Activated naive CD8-positive, alpha-beta T cell (primary cell): ENCODE data around the gene GMDS.

ENCODE experiments used
- H3K27ac Mint-ChIP-seq: one replicate; pipeline ENCODE4 v1.8.0; 2021; ENCODE audit warnings: mixed read lengths
- H3K27me3 Mint-ChIP-seq: one replicate; pipeline ENCODE4 v1.8.0; 2021; ENCODE audit warnings: mixed read lengths
- H3K36me3 Mint-ChIP-seq: one replicate; pipeline ENCODE4 v1.8.0; 2021; ENCODE audit warnings: mixed read lengths
- H3K4me1 Mint-ChIP-seq: one replicate; pipeline ENCODE4 v1.8.0; 2021; ENCODE audit warnings: low read depth, mixed read lengths
- H3K4me3 Mint-ChIP-seq: one replicate; pipeline ENCODE4 v1.8.0; 2021; ENCODE audit warnings: mild to moderate bottlenecking, mixed read lengths
- H3K9me3 Mint-ChIP-seq: one replicate; pipeline ENCODE4 v1.8.0; 2021; ENCODE audit warnings: low read depth, mixed read lengths

The GMDS gene

GRCh38 chr6:2103765-2104523, 141.5 kb downstream of the GMDS start:
- peaks cover 4% of the 10 kb centered on the region for H3K4me1 Mint-ChIP-seq
- H3K36me3 Mint-ChIP-seq = peaks cover 11% of the 10 kb centered on the region
- no peak overlapping the region for H3K4me3 Mint-ChIP-seq
- H3K27me3 Mint-ChIP-seq = no peaks in the 10 kb centered on the region
- H3K27ac Mint-ChIP-seq = no peak overlapping the region
- H3K9me3 Mint-ChIP-seq = no peaks in the 10 kb centered on the region

GRCh38 chr6:2102966-2103365, 142.4 kb downstream of the GMDS start:
- peaks cover 2% of the 10 kb centered on the region for H3K4me1 Mint-ChIP-seq
- no peak overlapping the region for H3K4me3 Mint-ChIP-seq
- peaks cover 5% of the 10 kb centered on the region for H3K36me3 Mint-ChIP-seq
- no peak overlapping the region for H3K27ac Mint-ChIP-seq
- H3K9me3 Mint-ChIP-seq = no peaks in the 10 kb centered on the region
- no peaks in the 10 kb centered on the region for H3K27me3 Mint-ChIP-seq

- no peaks in the 10 kb centered on the region for H3K27me3 Mint-ChIP-seq
- no peak overlapping the region for H3K4me3 Mint-ChIP-seq
- no peaks in the 10 kb centered on the region for H3K9me3 Mint-ChIP-seq
- H3K4me1 Mint-ChIP-seq = no peaks in the 10 kb centered on the region
- no peak overlapping the region for H3K27ac Mint-ChIP-seq
- H3K36me3 Mint-ChIP-seq = peaks cover 5% of the 10 kb centered on the region
Measured at GRCh38 chr6:2102316-2102883, 143.0 kb downstream of the GMDS start.

GRCh38 chr6:2101213-2101612, 144.2 kb downstream of the GMDS start:
- Mint-ChIP-seq H3K27ac (no peak overlapping the region), H3K27me3 (no peaks in the 10 kb centered on the region), H3K9me3 (no peaks in the 10 kb centered on the region), H3K36me3 (peaks cover 5% of the 10 kb centered on the region), H3K4me3 (no peak overlapping the region), H3K4me1 (no peaks in the 10 kb centered on the region)

- Mint-ChIP-seq H3K4me1 (no peaks in the 10 kb centered on the region), H3K4me3 (no peak overlapping the region), H3K27me3 (no peaks in the 10 kb centered on the region), H3K9me3 (no peaks in the 10 kb centered on the region), H3K27ac (no peak overlapping the region), H3K36me3 (peaks cover 8% of the 10 kb centered on the region)
Measured at GRCh38 chr6:2099870-2100269, 145.5 kb downstream of the GMDS start.

- Mint-ChIP-seq H3K4me3 (no peak overlapping the region), H3K4me1 (no peaks in the 10 kb centered on the region), H3K27ac (no peak overlapping the region), H3K9me3 (no peaks in the 10 kb centered on the region), H3K27me3 (no peaks in the 10 kb centered on the region), H3K36me3 (peaks cover 12% of the 10 kb centered on the region)
Measured at GRCh38 chr6:2097464-2097863, 147.9 kb downstream of the GMDS start.

GRCh38 chr6:2094642-2095041, 150.8 kb downstream of the GMDS start:
- Mint-ChIP-seq H3K36me3 (peaks cover 19% of the 10 kb centered on the region), H3K27ac (no peak overlapping the region), H3K4me3 (no peak overlapping the region), H3K9me3 (no peaks in the 10 kb centered on the region), H3K27me3 (no peaks in the 10 kb centered on the region), H3K4me1 (no peaks in the 10 kb centered on the region)

- Mint-ChIP-seq H3K9me3 (no peaks in the 10 kb centered on the region), H3K27ac (no peak overlapping the region), H3K4me1 (peaks cover 18% of the 10 kb centered on the region), H3K36me3 (peaks cover 20% of the 10 kb centered on the region), H3K27me3 (no peaks in the 10 kb centered on the region), H3K4me3 (no peak overlapping the region)
Measured at GRCh38 chr6:2086326-2086965, 159.0 kb downstream of the GMDS start.

- peaks cover 17% of the 10 kb centered on the region for H3K36me3 Mint-ChIP-seq
- H3K9me3 Mint-ChIP-seq = no peaks in the 10 kb centered on the region
- no peak overlapping the region for H3K27ac Mint-ChIP-seq
- H3K4me1 Mint-ChIP-seq = peaks cover 26% of the 10 kb centered on the region
- H3K4me3 Mint-ChIP-seq = no peak overlapping the region
- H3K27me3 Mint-ChIP-seq = no peaks in the 10 kb centered on the region
Measured at GRCh38 chr6:2085657-2086056, 159.7 kb downstream of the GMDS start.

GRCh38 chr6:2081155-2082138, 164.0 kb downstream of the GMDS start:
- H3K27ac Mint-ChIP-seq = no peak overlapping the region

GRCh38 chr6:2078888-2079287, 166.5 kb downstream of the GMDS start:
- Mint-ChIP-seq H3K36me3 (peaks cover 20% of the 10 kb centered on the region), H3K4me3 (no peak overlapping the region), H3K27me3 (no peaks in the 10 kb centered on the region), H3K4me1 (peaks cover 50% of the 10 kb centered on the region), H3K27ac (peak overlapping the region; percentile 5), H3K9me3 (peaks cover 12% of the 10 kb centered on the region)

More at GRCh38 chr6:2081155-2082138, 164.0 kb downstream of the GMDS start:
- peak overlapping the region; percentile 66 for H3K4me3 Mint-ChIP-seq
- H3K27me3 Mint-ChIP-seq = no peaks in the 10 kb centered on the region
- peaks cover 12% of the 10 kb centered on the region for H3K9me3 Mint-ChIP-seq
- H3K4me1 Mint-ChIP-seq = peaks cover 50% of the 10 kb centered on the region
- H3K36me3 Mint-ChIP-seq = peaks cover 19% of the 10 kb centered on the region

GRCh38 chr6:2077826-2078225, 167.6 kb downstream of the GMDS start:
- Mint-ChIP-seq H3K27ac (no peak overlapping the region), H3K4me3 (no peak overlapping the region), H3K4me1 (peaks cover 44% of the 10 kb centered on the region), H3K27me3 (no peaks in the 10 kb centered on the region), H3K9me3 (peaks cover 12% of the 10 kb centered on the region), H3K36me3 (peaks cover 20% of the 10 kb centered on the region)

- Mint-ChIP-seq H3K4me1 (peaks cover 5% of the 10 kb centered on the region), H3K36me3 (peaks cover 20% of the 10 kb centered on the region), H3K9me3 (peaks cover 11% of the 10 kb centered on the region), H3K27ac (no peak overlapping the region), H3K4me3 (no peak overlapping the region), H3K27me3 (no peaks in the 10 kb centered on the region)
Measured at GRCh38 chr6:2073476-2073875, 171.9 kb downstream of the GMDS start.

GRCh38 chr6:2072453-2072852, 173.0 kb downstream of the GMDS start:
- Mint-ChIP-seq H3K4me1 (no peaks in the 10 kb centered on the region), H3K4me3 (no peak overlapping the region), H3K9me3 (peaks cover 6% of the 10 kb centered on the region), H3K27ac (no peak overlapping the region), H3K36me3 (peaks cover 17% of the 10 kb centered on the region), H3K27me3 (no peaks in the 10 kb centered on the region)
